HUES48 (cell line): ENCODE results near the gene SLC3A2.
"Not testable (repeated sequence)": the region's sequence is repeated elsewhere in the genome, so short reads cannot be mapped to it uniquely, and the experiment has no call there.

ENCODE experiments used
- H3K27ac ChIP-seq: one replicate; pipeline ENCODE4 v1.7.0; 2013; ENCODE audit warnings: low read depth, low read length, inconsistent platforms
- H3K27me3 ChIP-seq: 2 replicates; pipeline ENCODE4 v1.6.1; 2013; ENCODE audit warnings: mild to moderate bottlenecking, low read length; ENCODE audit not compliant: control insufficient read depth, insufficient read depth
- H3K36me3 ChIP-seq: 2 replicates; pipeline ENCODE4 v1.6.1; 2013; ENCODE audit warnings: low read length; ENCODE audit not compliant: control insufficient read depth, insufficient read depth
- H3K4me1 ChIP-seq: 2 replicates; pipeline ENCODE4 v1.6.1; 2013; ENCODE audit warnings: mild to moderate bottlenecking, low read length; ENCODE audit not compliant: control insufficient read depth, insufficient read depth
- H3K4me3 ChIP-seq: 2 replicates; pipeline ENCODE4 v1.5.1; 2013; ENCODE audit warnings: mild to moderate bottlenecking, low read depth, low read length
- H3K9ac ChIP-seq: 2 replicates; pipeline ENCODE4 v1.6.1; 2013; ENCODE audit warnings: mild to moderate bottlenecking, low read depth, low read length, moderate library complexity
- H3K9me3 ChIP-seq: 2 replicates; pipeline ENCODE4 v1.6.1; 2013; ENCODE audit warnings: low read length; ENCODE audit not compliant: control insufficient read depth, insufficient read depth

Gene SLC3A2

GRCh38 chr11:62880803-62881578 is at the start of gene SLC3A2:
Gene SLC3A2, plus strand, starts transcription at chr11:62880896. Its CDS starts 128 bp downstream, at chr11:62881024.
- no peaks in the 10 kb centered on the region for H3K27me3 ChIP-seq
- no peaks in the 10 kb centered on the region for H3K9me3 ChIP-seq
- H3K27ac ChIP-seq, result peak within 1 kb of the TSS; percentile 99
- peak within 1 kb of the TSS; percentile 75 for H3K4me3 ChIP-seq
- peak within 1 kb of the TSS; percentile 98 for H3K9ac ChIP-seq
- peaks cover 79% of the 10 kb centered on the region for H3K36me3 ChIP-seq
- peaks cover 22% of the 10 kb centered on the region for H3K4me1 ChIP-seq

- Histone ChIP-seq H3K4me1 (peaks cover 3% of the 10 kb centered on the region; the same call in 1 of the 2 replicates), H3K27me3 (no peaks in the 10 kb centered on the region), H3K9me3 (no peaks in the 10 kb centered on the region), H3K4me3 (peak overlapping the region; percentile 87), H3K36me3 (peaks cover 57% of the 10 kb centered on the region), H3K9ac (peak overlapping the region; percentile 56; the same call in 1 of the 2 replicates), H3K27ac (peak overlapping the region; percentile 94)
These were observed 49.7 kb upstream of the SLC3A2 start for GRCh38 chr11:62830904-62831519.

- Histone ChIP-seq H3K9ac (peak within 1 kb of the TSS; percentile 92), H3K4me3 (peak within 1 kb of the TSS; percentile 87), H3K36me3 (peaks cover 62% of the 10 kb centered on the region), H3K4me1 (peaks cover 3% of the 10 kb centered on the region; the same call in 1 of the 2 replicates), H3K9me3 (no peaks in the 10 kb centered on the region), H3K27ac (peak within 1 kb of the TSS; percentile 94), H3K27me3 (no peaks in the 10 kb centered on the region)
These were observed 49.0 kb upstream of the SLC3A2 start, which contains the start of gene STX5 for GRCh38 chr11:62831520-62832335. Gene STX5, minus strand, starts transcription at chr11:62832051. Its CDS starts 808 bp downstream, at chr11:62831243.

- Histone ChIP-seq H3K9ac (peak within 1 kb of the TSS; percentile 92), H3K27ac (peak within 1 kb of the TSS; percentile 94), H3K9me3 (no peaks in the 10 kb centered on the region), H3K36me3 (peaks cover 59% of the 10 kb centered on the region), H3K4me1 (peaks cover 3% of the 10 kb centered on the region; the same call in 1 of the 2 replicates), H3K27me3 (no peaks in the 10 kb centered on the region), H3K4me3 (peak within 1 kb of the TSS; percentile 87)
These were observed 48.1 kb upstream of the SLC3A2 start, which contains the start of gene TEX54 for GRCh38 chr11:62832336-62833234. Gene TEX54, minus strand, starts transcription at chr11:62832841.

- no peaks in the 10 kb centered on the region for H3K27me3 ChIP-seq
- peaks cover 3% of the 10 kb centered on the region; the same call in 1 of the 2 replicates for H3K4me1 ChIP-seq
- H3K36me3 ChIP-seq, result peaks cover 50% of the 10 kb centered on the region
- no peak overlapping the region for H3K27ac ChIP-seq
- H3K4me3 ChIP-seq, result no peak overlapping the region
- no peaks in the 10 kb centered on the region for H3K9me3 ChIP-seq
- H3K9ac ChIP-seq, result no peak overlapping the region
These were observed 45.4 kb upstream of the SLC3A2 start for GRCh38 chr11:62835336-62835735.

GRCh38 chr11:62839050-62839945 is 41.4 kb upstream of the SLC3A2 start, which contains the start of gene WDR74:
Gene WDR74, minus strand, starts transcription at chr11:62839590. Its CDS starts 20 bp downstream, at chr11:62839570.
- Histone ChIP-seq H3K9ac (peak within 1 kb of the TSS; percentile 91), H3K9me3 (no peaks in the 10 kb centered on the region), H3K27me3 (no peaks in the 10 kb centered on the region), H3K4me3 (peak within 1 kb of the TSS; percentile 92), H3K36me3 (peaks cover 35% of the 10 kb centered on the region), H3K27ac (peak within 1 kb of the TSS; percentile 97), H3K4me1 (peaks cover 8% of the 10 kb centered on the region)

GRCh38 chr11:62840721-62841360 is 39.9 kb upstream of the SLC3A2 start:
- H3K4me1 ChIP-seq, H3K27me3 ChIP-seq, H3K9me3 ChIP-seq: not testable (repeated sequence)
- Histone ChIP-seq H3K4me3 (peak overlapping the region; percentile 92), H3K9ac (peak overlapping the region; percentile 82), H3K36me3 (peaks cover 20% of the 10 kb centered on the region), H3K27ac (peak overlapping the region; percentile 97)

GRCh38 chr11:62841361-62842170 is 39.1 kb upstream of the SLC3A2 start:
- peaks cover 13% of the 10 kb centered on the region for H3K36me3 ChIP-seq
- H3K27ac ChIP-seq, result peak overlapping the region; percentile 98
- H3K4me3 ChIP-seq, result peak overlapping the region; percentile 92
- H3K9ac ChIP-seq, result peak overlapping the region; percentile 91
- peaks cover 8% of the 10 kb centered on the region for H3K4me1 ChIP-seq
- no peaks in the 10 kb centered on the region for H3K27me3 ChIP-seq
- H3K9me3 ChIP-seq, result no peaks in the 10 kb centered on the region
